ENCODE results near the gene MMEL1.
"Not testable (repeated sequence)": the region's sequence is repeated elsewhere in the genome, so short reads cannot be mapped to it uniquely, and the experiment has no call there.

The MMEL1 gene

DNA sequence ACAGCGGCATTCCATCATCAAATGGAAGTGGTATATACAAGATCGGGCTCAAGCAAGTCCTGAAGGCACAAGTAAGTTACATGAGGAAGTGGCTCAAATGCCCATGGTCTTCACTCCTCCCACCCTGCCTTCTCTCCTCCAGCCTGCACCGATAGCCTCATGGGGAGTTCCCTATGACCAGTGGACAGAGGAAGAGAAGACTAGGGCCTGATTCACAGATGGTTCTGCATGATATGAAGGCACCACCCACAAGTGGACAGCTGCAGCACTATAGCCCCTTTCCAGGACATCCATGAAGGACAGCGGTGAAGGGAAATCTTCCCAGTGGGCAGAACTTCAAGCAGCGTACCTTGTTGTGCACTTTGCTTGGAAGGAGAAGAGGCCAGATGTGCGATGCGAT is 7.1 kb downstream of the MMEL1 start:
- DNase-seq: not testable (repeated sequence)

DNA sequence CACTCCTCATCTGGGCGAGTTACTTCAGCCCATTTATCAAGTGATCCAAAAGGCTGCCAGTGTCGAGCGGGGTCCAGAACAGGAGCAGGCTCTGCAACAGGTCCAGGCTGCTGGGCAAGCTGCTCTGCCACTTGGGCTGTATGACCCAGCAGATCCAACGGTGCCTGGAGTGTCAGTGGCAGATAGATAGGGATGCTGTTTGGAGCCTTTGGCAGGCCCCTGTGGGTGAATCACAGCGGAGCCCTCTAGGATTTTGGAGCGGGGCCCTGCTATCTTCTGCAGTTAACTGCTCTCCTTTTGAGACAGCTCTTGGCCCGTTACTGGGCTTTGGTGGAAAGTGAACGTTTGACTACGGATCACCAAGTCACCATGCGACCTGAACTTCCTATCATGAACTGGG is 7.5 kb downstream of the MMEL1 start:
- DNase-seq: no peak

DNA sequence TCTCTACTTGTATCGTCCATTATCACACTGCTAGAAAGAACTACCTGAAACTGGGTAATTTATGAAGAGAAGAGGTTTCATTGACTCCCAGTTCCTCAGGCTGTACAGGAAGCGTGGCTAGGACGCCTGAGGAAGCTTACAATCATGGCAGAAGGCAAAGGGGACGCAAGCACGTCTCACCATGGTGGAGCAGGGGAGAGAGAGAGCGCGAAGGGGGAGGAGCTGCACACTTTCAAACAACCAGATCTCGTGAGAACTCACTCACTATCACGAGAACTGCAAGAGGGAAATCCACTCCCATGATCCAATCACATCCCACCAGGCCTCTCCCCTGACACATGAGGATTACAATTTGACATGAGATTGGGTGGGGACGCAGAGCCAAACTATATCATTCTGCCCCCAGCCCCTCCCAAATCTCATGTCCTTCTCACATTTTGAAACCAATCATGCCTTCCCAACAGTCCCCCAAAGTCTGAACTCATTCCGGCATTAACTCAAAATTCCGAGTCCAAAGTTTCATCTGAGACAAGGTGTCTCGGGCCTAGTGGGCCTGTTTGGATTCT is 8.0 kb downstream of the MMEL1 start:
- DNase-seq: no peak

DNA sequence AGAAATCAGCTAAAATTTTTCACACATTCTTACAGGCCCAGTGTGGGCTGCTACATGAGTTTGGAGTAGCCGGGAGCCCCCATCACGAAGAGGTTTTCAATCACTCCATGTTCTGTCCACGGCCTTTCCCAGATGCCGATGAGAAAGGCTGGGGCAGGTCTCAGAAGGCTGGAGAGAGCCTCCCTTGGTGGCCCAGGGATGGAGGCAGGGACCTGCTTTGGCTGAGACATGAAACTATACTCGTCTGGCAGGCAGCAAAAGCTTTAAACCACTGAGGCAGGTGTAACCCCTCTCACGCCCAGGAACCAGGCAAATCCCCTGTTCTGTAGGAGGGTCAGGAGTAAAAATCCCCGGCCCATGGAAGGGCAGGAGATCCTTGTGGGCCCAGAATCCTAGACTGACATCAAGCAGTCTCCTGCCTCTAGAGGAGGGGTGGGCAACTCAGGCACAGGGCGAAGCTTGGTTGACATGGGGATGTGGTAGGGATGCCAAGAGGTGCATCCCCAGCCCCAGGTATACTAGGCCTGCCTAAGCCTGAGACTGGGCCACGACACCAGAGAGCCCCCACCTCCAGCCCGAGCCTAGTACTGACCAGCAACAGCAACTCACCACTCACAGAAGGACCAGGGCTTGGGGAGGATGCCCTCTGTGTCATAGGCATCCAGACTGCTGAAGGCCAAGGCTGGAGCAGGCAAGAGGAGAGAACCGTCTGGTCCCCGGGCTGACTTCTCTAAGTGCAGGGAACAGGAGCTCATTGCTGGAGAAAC is 9.1 kb downstream of the MMEL1 start:
- no peak for DNase-seq

DNA sequence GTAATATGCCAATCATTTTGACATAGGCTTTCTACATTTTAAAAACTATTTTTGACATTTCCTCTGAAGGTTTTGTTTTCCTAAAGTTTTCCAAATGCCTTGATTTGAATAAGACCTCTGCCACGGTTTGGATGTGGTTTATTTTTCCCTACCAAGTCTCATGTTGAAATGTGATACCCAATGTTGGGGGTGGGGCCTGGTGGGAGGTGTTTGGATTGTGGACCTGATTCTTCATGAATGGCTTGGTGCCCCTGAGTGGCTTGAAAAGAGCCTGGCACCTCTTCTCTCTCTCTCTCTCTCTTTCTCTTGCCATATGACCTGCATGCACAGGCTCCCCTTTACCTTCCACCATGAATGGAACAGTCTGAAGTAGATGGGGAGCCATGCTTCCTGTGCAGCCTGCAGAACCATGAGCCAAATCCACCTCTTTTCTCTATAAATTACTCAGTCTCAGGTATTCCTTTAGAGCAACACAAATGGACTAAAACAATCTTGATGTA is 14.8 kb downstream of the MMEL1 start:
- no peak for DNase-seq

DNA sequence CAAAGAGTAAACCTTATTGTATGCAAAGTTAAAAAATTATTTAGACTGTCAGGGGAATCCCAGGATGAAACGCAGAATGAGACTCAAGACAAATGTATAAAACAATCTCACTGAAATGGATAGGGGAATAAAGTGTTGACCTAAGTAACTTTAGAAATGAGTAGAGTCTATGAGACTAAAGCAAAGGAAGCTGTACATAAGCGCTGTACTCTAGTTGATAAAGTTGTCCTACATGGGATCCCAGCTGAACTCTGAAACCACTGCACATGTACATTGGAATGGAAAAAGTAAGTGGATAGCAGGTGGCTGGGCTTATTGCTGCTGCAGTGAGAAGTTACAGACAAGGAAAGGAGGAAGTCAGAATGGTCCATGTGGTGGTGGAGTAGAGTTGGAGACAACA is 18.7 kb downstream of the MMEL1 start:
- DNase-seq: no peak

DNA sequence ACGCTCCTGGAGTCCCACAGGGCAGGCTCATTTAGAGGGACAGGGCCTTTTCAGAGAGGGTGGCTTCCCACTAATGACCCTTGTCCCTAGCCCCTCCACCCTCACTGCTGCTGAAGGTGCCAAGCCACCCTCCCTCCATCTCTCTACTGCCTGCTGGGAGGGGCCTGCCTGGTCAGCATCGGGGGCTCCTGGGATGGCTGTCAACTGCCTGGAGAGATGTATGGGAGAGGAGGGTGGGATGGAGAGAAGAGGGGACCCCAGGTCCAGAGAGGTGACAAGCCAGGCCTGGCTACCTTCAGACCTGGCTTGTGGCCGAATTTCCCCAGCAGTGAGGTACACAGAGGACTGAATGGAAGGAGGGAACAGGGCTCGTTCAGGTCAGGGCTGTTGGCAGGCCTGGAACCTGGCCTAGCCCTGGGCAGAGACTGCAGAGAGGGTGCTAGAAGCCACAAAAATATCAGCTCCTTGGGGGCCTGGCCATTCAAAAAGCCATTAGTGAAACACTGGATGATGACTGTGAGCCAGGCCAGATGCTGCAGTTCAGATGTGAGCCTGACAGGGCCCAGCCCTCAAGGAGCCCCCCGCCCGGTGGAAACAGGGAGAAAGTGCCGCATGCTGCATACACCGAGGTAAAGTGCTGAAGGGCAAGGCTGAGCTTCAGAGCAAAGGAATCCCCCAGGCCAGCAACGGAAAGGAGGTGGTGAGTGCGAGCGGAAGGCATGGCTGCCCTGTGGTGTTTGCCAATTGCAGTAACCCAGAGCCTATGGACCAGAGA is 20.0 kb downstream of the MMEL1 start:
- no peak for DNase-seq

DNA sequence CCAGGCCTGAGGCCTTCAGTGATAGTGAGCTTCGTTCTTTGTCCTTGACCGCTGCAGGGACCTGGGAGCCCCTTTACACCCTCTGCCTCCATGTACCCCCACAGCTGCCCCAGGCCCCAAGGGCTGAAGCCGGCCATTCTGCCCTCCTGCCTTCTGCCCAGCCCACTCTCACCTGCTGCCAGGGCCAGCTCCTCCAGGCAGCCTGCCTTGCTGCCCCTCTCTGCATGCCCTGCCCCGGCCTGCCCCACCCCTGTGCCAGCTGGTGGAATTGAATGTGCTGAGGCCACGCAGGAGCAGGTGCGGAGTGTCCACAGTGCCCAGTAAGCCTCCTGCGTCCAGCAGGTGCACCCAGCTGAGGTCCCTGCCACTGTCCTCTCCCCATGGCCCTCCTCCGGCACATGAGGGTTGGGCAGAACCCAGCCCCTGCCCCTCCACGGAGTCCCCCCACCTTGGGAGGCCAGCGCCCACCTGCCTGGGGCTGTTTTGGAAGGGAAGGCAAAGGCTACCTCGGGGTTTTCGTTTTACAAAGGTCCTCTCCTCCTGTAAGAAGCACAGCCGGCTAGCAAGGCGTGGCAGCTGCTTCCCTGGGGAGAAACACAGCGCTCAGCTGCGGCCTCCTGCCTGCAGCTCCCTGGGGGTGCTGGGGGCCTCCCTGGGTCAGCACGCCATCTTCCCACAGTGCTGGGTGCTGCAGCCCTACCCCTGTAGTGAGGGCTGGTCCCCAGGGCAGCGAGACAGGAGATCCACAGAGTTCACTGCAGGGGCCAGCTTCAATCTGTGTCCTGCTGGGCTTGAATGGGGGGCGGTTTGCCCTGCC is 21.0 kb downstream of the MMEL1 start:
- no peak for DNase-seq

DNA sequence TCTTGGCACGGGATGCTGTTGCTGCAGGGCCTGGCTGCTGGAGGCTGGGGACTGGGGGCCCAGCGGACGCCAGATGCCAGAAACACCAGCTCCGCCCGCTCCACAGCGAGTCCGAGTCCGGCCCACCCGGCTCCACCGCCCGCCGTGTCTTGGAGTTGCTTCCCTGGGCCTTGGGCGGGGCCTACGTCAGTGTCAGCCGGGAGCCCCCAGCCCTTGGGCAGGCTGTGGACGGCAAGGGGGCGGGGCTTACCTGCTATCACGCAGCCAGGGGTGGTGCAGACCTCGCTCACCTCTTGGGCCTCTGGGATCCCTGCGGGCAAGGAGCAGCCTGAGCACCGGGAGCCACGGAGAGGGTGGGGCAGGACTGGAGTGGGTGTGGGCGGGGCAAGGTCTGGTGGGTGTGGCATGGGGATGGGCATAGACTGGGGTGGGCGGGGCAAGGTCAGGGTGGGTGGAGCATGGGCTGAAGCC is 21.8 kb downstream of the MMEL1 start:
- no peak for DNase-seq

DNA sequence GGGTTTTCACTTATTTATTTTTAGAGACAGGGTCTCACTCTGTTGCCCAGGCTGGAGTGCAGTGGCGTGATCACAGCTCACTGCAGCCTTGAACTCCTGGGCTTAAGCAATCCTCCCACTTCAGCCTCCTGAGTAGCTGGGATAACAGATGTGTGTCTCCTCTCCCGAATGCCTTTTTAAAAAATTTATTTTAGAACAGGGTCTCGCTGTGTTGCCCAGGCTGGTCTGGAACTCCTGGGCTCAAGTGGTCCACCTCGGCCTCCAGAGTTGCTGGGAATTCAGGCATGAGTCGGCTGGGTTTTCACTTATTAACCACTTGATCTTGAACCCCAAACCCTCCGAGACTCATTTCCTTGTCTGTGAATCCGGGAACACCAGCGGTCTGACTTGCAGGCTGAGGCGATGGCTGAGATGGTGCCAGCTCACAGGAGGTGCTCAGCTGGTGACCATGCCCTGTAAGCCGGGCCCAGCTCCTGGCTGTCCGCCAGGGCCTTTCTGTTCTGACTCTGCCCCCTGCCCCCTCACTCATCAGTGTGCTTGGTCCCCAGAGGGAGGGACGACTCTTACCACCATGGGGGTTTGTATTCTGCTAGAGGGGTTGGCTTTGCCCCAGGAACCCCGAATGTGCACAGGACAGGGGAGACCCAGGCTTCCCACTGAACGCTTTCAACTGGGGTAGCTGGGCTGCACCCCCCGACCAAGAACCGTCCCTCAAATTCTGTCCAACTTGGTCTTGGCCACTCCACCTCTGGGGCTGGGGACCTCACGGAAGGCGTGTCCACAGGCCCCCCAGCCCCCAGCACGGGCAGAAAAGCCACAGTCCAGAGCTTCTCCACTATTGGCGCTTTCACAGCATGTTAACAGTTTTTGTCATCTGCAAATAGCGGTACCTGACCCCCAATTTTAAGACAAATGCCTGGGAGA is 22.5 kb downstream of the MMEL1 start:
- no peak for DNase-seq

DNA sequence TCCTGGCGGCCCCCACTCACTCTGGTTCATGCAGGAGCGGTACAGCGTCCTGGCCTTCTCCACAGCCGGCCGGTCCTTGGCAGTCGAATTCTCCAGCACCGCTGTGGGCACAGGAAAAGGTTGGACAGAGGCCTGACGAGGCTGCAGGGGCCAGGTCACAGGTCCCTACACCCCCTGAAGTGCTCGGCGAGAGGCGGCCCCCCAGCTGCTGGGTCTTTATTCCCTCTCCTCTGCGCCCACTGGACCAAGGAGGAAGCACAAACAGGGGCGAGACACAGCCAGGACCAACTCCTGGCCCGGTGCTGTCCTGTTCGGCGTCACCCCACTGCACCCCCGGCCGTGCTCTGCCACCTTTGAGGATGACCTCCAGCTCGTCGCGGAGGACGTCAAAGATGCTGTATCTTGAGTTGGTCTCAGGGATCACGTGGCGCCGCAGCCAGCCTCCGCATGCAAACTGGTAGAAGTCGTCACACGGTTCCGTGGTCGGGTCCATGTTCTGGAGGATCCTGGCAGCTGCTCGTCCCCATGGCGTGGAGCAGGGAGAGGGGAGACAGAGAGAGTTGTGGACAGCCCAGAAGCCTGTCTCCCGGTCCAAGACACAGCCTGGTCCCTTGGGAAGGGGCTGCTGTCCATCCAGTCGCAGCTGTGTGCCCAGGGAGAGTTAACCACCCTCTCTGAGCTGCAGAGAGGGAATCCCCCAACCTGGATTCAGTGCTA is 23.3 kb downstream of the MMEL1 start:
- DNase-seq: no peak

DNA sequence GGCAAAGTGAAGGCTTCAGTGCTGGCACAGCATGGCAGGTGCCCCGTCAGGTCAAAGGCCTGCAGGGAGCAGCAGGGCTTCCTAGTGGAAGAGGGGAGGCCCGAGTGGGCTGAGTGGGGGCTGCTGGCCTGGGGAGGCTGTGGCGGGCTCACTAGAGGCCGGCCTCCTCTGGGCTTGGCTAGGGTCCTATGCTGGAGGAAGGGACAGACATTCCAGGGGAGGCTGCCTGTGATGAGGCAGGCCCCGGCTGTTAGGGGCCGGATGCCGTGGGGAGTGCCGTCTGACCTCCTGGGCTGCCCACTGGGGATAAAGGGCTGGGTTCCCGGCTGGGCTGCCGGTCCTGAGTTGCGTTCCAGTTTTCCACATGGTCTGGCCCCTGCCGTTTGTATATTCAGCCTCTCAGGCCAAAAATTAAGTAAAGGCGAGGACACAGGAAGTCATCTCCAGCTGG is 25.1 kb downstream of the MMEL1 start:
- DNase-seq: no peak

DNA sequence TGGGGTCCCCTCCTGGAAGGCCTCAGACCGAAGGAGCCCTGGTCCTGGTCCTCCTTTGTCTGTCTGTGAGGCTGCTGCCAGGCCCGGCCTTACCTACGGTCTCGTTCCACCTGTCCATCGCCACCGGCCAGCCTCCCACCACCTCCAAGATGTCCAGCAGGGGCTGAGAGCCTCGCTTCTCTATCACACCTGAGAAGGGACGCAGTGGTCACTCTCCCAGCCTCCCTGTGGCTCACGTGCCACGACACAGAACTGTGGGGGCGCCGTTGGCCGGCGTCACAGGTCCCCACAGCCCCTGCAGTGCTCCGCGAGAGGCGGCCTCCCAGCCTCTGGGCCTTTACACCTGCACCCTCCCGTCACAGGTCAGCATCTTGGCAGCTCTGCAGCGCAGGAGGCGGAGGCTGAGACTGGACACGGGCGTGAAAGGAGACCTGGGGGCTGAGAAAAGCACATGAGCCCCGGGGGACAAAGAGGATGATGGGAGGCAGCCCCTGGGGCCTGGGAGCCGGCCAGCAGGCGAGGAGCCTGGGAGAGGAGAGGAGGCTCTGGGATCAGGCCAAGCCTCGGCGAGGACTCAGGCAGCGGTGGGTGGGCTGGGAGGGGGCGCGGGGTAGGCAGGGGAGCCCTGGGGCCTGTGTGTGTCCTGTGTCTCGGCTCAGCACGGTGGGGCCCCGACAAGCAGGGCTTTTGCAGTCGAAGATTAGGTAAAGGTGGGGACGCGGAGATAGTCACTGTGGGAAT is 25.8 kb downstream of the MMEL1 start:
- no peak for DNase-seq

DNA sequence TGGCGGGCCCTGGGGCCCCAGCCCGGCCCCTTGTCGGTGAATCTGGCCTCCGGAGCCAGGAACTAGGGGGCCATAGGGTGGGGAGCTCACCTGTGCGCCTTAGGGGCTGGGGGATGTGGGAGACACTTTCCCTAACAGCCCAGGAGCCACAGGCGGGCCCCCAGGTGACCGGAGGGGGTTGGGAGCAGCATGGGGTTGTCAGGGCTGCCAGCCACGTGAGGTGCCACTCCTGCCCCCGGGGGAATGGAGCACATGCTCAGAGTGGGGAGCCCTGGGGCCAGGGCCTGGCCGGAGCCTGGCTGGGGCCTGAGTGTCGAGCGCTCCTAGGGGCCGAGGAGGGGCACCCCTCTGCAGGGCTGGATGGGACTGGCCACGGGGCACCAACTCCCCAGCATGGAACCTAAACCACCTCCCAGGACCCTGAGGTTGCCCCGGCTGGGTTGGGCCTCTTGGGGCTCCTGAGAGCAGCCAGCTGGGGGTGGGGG is 26.4 kb downstream of the MMEL1 start:
- no peak for DNase-seq

DNA sequence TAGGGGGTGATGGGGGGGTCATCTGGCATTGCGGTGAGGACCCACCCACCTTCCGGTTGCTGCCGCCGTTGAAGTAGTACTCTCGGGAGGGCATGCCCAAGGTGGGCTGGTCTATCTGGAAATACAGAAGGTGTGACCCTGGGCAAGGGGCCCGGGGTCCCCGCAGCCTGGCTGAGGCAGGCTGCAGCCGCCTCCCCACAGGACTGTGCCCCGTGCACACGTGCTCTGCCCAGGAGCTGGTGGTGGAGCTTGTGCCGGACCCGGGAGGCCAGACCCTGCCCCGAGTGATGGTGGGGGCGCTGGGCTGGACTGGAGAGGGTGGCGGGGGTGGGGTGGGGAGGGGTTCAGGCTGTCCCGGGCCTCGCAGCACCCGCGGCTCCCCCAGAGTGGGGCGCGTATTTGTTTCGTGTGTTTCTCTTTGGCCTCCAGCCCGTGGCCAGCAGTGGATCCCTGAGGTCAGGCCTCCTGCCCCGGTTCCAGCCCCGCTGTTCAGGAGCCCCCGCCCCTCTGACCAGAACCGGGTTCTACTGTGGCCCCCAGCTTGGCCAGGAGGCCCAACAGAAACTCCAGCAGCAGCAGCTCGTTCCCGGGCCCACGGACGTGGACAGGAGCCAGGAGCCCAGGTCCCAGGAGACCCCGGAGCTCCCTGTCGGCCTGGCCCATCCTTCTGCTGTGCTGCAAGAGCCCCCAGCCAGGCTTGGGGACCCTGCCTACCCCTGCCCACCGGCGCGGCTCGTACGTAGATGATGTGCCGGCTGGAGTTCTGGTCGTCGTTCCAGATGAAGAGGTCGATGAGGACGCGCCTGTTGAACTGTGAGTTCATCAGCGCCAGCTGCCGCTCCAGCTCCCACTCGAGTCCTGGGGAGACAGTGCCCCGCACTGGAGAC is 27.1 kb downstream of the MMEL1 start:
- DNase-seq: no peak

DNA sequence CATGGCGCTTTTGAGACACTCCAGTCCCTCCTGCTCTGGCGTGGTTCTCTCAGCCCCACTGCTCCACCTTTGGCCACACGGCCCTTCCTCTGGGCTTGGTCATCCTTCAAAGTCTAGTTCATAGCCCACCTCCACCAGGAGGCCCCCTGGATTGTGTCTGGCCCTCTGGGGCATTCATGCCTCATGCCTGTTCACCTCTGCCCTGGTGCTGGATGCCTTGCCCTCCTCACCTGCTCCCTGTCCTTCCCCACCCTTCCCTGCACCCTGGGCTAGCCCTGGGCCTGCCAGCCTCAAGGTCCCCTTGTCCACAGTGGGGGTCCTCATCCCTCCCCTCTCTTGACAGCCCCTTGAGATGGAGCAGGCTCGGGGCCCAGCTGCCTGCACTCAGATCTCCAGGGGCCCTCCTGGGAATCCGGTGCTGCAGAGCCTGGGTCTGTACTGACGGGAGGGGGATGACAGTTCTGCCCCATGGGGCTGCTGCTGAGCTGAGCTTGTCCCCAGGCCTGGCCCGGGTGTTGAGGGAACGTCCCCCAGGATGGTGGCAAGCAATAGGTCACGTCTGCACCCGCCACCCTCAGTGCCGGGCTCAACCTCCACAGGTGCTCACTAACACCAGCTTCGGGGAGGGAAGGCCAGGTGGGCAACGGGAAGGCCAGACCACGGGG is 27.8 kb downstream of the MMEL1 start:
- DNase-seq: no peak

DNA sequence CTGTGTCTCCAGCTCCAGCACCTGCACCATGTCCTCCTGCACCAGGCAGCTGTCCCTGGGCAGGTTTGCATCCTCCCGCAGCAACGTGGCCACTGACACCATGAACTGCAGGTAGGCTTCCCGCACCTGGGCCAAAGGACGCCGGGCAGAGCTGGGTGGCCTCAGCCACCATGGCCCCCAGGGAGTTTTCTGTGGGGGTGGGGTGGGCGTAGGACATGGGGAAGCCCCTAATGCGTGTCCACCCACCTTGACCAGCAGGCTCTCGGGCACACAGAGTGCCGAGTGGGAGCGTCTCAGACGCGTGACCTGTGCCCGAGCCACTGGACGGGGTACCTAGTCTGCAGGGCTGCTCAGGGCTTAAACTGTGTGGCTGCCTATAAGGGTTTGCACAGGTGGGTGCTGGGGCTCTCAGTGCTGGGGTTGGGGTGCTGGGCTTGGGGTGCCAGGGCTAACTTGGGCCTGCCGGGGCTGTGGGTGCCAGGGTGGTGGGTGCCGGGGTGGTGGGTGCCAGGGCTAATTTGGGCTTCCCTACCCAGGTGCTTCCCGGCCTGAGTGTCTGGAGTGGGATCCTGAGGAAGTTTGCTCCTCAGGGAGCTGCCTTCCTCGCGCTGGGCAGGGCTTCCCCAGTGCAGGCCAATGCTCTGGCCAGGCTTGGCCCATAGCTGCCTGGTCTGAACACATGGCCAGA is 28.5 kb downstream of the MMEL1 start:
- no peak for DNase-seq
